ENCODE data around the gene SPAST. TPM values are rescaled to one million over a fixed set of nuclear protein-coding genes. Genes with fewer than 3 reads are reported as not detected.
A peak's percentile ranks its signal among the peaks of the same experiment; 100 is the strongest.
"Not testable (repeated sequence)": the region's sequence is repeated elsewhere in the genome, so short reads cannot be mapped to it uniquely, and the experiment has no call there.

The SPAST gene
- total RNA-seq, 1 donor from 2014 or later: 26.4 TPM

GRCh38 chr2:32128636-32129035 is 65.3 kb downstream of the SPAST start:
- no peak overlapping the region for H3K27ac Mint-ChIP-seq (ENCODE audit: unreplicated experiment)
- no peak for DNase-seq (ENCODE audit: extremely low spot score, unreplicated experiment)
- no peaks in the 10 kb centered on the region for H3K9me3 Mint-ChIP-seq (ENCODE audit: unreplicated experiment)
- no peak overlapping the region for H3K4me3 Mint-ChIP-seq (ENCODE audit: unreplicated experiment)
- H3K36me3 Mint-ChIP-seq (ENCODE audit: unreplicated experiment): peaks cover 37% of the 10 kb centered on the region
- no peak for TF ChIP-seq CTCF (IDR thresholded peaks at IDR 0.05)
- H3K4me1 Mint-ChIP-seq (ENCODE audit: unreplicated experiment): no peaks in the 10 kb centered on the region
- H3K27me3 Mint-ChIP-seq (ENCODE audit: unreplicated experiment): no peaks in the 10 kb centered on the region

- no peak for TF ChIP-seq CTCF (IDR thresholded peaks at IDR 0.05)
- Mint-ChIP-seq H3K36me3 (ENCODE audit: unreplicated experiment) (peaks cover 33% of the 10 kb centered on the region), H3K4me3 (ENCODE audit: unreplicated experiment) (no peak overlapping the region), H3K27me3 (ENCODE audit: unreplicated experiment) (no peaks in the 10 kb centered on the region), H3K9me3 (ENCODE audit: unreplicated experiment) (no peaks in the 10 kb centered on the region), H3K27ac (ENCODE audit: unreplicated experiment) (no peak overlapping the region), H3K4me1 (ENCODE audit: unreplicated experiment) (no peaks in the 10 kb centered on the region)
- DNase-seq (ENCODE audit: extremely low spot score, unreplicated experiment): no peak
Observed at GRCh38 chr2:32129086-32129485, 65.7 kb downstream of the SPAST start.

GRCh38 chr2:32135409-32135808 is 72.1 kb downstream of the SPAST start:
- TF ChIP-seq CTCF (IDR thresholded peaks at IDR 0.05): peak; percentile 49
- no peak overlapping the region for H3K4me3 Mint-ChIP-seq (ENCODE audit: unreplicated experiment)
- no peaks in the 10 kb centered on the region for H3K9me3 Mint-ChIP-seq (ENCODE audit: unreplicated experiment)
- H3K4me1 Mint-ChIP-seq (ENCODE audit: unreplicated experiment): peaks cover 5% of the 10 kb centered on the region
- no peaks in the 10 kb centered on the region for H3K27me3 Mint-ChIP-seq (ENCODE audit: unreplicated experiment)
- peak overlapping the region; percentile 62 for H3K27ac Mint-ChIP-seq (ENCODE audit: unreplicated experiment)
- H3K36me3 Mint-ChIP-seq (ENCODE audit: unreplicated experiment): peaks cover 32% of the 10 kb centered on the region
- DNase-seq (ENCODE audit: extremely low spot score, unreplicated experiment): no peak

GRCh38 chr2:32136097-32136496 is 72.7 kb downstream of the SPAST start:
- DNase-seq (ENCODE audit: extremely low spot score, unreplicated experiment): no peak

GRCh38 chr2:32151544-32151943 is 88.2 kb downstream of the SPAST start:
- DNase-seq (ENCODE audit: extremely low spot score, unreplicated experiment); H3K27ac Mint-ChIP-seq (ENCODE audit: unreplicated experiment); H3K9me3 Mint-ChIP-seq (ENCODE audit: unreplicated experiment); H3K27me3 Mint-ChIP-seq (ENCODE audit: unreplicated experiment); H3K4me1 Mint-ChIP-seq (ENCODE audit: unreplicated experiment); H3K4me3 Mint-ChIP-seq (ENCODE audit: unreplicated experiment): not testable (repeated sequence)
- H3K36me3 Mint-ChIP-seq (ENCODE audit: unreplicated experiment): peaks cover 22% of the 10 kb centered on the region

More at GRCh38 chr2:32136097-32136496, 72.7 kb downstream of the SPAST start:
- H3K27me3 Mint-ChIP-seq (ENCODE audit: unreplicated experiment): no peaks in the 10 kb centered on the region
- H3K36me3 Mint-ChIP-seq (ENCODE audit: unreplicated experiment): peaks cover 30% of the 10 kb centered on the region
- peaks cover 5% of the 10 kb centered on the region for H3K4me1 Mint-ChIP-seq (ENCODE audit: unreplicated experiment)
- no peak overlapping the region for H3K4me3 Mint-ChIP-seq (ENCODE audit: unreplicated experiment)
- H3K27ac Mint-ChIP-seq (ENCODE audit: unreplicated experiment): no peak overlapping the region
- no peaks in the 10 kb centered on the region for H3K9me3 Mint-ChIP-seq (ENCODE audit: unreplicated experiment)
- no peak for TF ChIP-seq CTCF (IDR thresholded peaks at IDR 0.05)

GRCh38 chr2:32159678-32160077 is 96.3 kb downstream of the SPAST start:
- H3K27me3 Mint-ChIP-seq (ENCODE audit: unreplicated experiment): no peaks in the 10 kb centered on the region
- peaks cover 17% of the 10 kb centered on the region for H3K36me3 Mint-ChIP-seq (ENCODE audit: unreplicated experiment)
- no peak overlapping the region for H3K4me3 Mint-ChIP-seq (ENCODE audit: unreplicated experiment)
- peaks cover 4% of the 10 kb centered on the region for H3K4me1 Mint-ChIP-seq (ENCODE audit: unreplicated experiment)
- no peak overlapping the region for H3K27ac Mint-ChIP-seq (ENCODE audit: unreplicated experiment)
- no peaks in the 10 kb centered on the region for H3K9me3 Mint-ChIP-seq (ENCODE audit: unreplicated experiment)
- no peak for DNase-seq (ENCODE audit: extremely low spot score, unreplicated experiment)
- TF ChIP-seq CTCF (IDR thresholded peaks at IDR 0.05): no peak
